SU-DHL-6 (cell line): ENCODE measurements around the gene POLR2E.

Source experiments
- H2AFZ ChIP-seq: fragments of 200-600 bp; sonication (generic); 2 replicates; pipeline ENCODE4 v1.6.1; 2014; ENCODE audit warnings: low read depth, mild to moderate bottlenecking, moderate library complexity, mixed read lengths, antibody characterized with exemption, low read length; ENCODE audit not compliant: severe bottlenecking
- H3F3A ChIP-seq: fragments of 200-600 bp; shearing (Covaris generic); 2 replicates; pipeline ENCODE4 v1.6.0; 2016; ENCODE audit warnings: antibody characterized with exemption, mild to moderate bottlenecking; ENCODE audit not compliant: insufficient read depth
- H3K27ac ChIP-seq: fragments of 200-600 bp; sonication (generic); 2 replicates; pipeline ENCODE4 v1.5.1; 2016; ENCODE audit warnings: low read depth, mild to moderate bottlenecking, low read length, moderate library complexity, mixed read lengths
- H3K27me3 ChIP-seq: fragments of 200-600 bp; sonication (generic), shearing (Covaris generic); 2 replicates; pipeline ENCODE4 v1.6.0; 2014; ENCODE audit warnings: mild to moderate bottlenecking, low read length
- H3K36me3 ChIP-seq: fragments of 200-600 bp; sonication (generic); 2 replicates; pipeline ENCODE4 v1.6.1; 2014; ENCODE audit warnings: mild to moderate bottlenecking, low read length, mixed read lengths
- H3K4me2 ChIP-seq: fragments of 300-600, 200-600 bp; shearing (Covaris generic), sonication (generic); 2 replicates; pipeline ENCODE4 v1.6.0; 2014; ENCODE audit warnings: low read length, low read depth, mild to moderate bottlenecking; ENCODE audit not compliant: poor library complexity, severe bottlenecking
- H3K4me3 ChIP-seq: fragments of 200-600 bp; sonication (generic); 2 replicates; pipeline ENCODE4 v1.5.1; 2014; ENCODE audit warnings: antibody characterized with exemption, low read length, mild to moderate bottlenecking, mixed read lengths; ENCODE audit not compliant: insufficient read depth, poor library complexity, severe bottlenecking
- H3K79me2 ChIP-seq: fragments of 200-600 bp; sonication (generic); 2 replicates; pipeline ENCODE4 v1.6.1; 2014; ENCODE audit warnings: mild to moderate bottlenecking, low read length, moderate library complexity; ENCODE audit not compliant: insufficient read depth
- H3K9ac ChIP-seq: fragments of 200-600 bp; sonication (generic); 2 replicates; pipeline ENCODE4 v1.7.0; 2014; ENCODE audit warnings: mild to moderate bottlenecking, low read length
- H3K9me2 ChIP-seq: fragments of 200-600 bp; sonication (generic); replicated peaks from 2 replicates; pipeline ENCODE4 v1.6.1; 2014; ENCODE audit warnings: low read length; ENCODE audit not compliant: insufficient read depth
- H3K9me3 ChIP-seq: fragments of 200-600 bp; sonication (generic); 2 replicates; pipeline ENCODE4 v1.6.1; 2014; ENCODE audit warnings: low read length, mixed read lengths; ENCODE audit not compliant: insufficient read depth
- H4K20me1 ChIP-seq: fragments of 200-600 bp; sonication (generic); 2 replicates; pipeline ENCODE4 v1.6.1; 2014; ENCODE audit warnings: low read depth, mild to moderate bottlenecking, antibody characterized with exemption, low read length, moderate library complexity, mixed read lengths
- EZH2phosphoT487 ChIP-seq: fragments of 200-600 bp; sonication (generic), shearing (Covaris generic); conservative IDR thresholded peaks from 2 replicates; pipeline ENCODE4 v1.6.1; 2018; ENCODE audit warnings: mild to moderate bottlenecking, antibody characterized with exemption, low read length, moderate library complexity, mixed read lengths
- TF ChIP-seq, protein P1 (sequence below): fragments of 200-600 bp; sonication (generic); IDR thresholded peaks from one replicate; pipeline ENCODE4 v1.5.1; 2017; ENCODE audit warnings: antibody characterized with exemption, mild to moderate bottlenecking, low read length, moderate library complexity; ENCODE audit not compliant: insufficient read depth, poor library complexity, severe bottlenecking

The POLR2E gene

DNA sequence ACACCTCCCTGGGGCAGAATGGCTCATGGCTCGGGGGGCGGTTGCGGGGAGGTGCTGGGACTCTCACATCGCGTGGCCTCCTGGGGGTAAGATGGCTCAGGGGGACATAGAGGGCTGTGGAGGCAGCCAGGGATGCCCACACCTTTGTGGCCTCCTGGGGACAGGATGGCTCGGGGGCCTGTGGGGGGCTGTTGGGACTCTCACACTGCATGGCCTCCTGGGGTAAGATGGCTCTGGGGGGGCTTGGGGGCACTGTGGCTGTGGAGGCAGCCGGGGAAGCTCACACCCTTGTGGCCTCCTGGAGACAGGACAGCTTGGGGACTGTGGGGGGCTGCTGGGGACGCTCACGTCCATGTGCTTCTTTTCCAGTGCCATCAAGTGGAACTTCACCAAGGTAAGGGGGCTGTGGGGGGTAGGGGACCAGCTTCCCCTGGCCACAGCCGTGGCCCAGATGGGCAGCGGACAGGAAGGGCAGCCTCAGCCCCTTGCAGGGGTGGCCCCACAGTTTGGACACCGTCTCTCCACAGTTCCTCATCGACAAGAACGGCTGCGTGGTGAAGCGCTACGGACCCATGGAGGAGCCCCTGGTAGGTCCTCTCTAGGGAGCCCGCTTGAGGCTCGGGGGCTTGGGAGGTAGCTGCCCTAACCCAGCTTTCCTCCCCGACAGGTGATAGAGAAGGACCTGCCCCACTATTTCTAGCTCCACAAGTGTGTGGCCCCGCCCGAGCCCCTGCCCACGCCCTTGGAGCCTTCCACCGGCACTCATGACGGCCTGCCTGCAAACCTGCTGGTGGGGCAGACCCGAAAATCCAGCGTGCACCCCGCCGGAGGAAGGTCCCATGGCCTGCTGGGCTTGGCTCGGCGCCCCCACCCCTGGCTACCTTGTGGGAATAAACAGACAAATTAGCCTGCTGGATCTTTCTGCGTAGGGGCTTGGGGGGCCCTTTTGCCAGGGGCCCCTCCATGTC, 11.0 kb upstream of the POLR2E start:
- H3K4me3 ChIP-seq = no peak overlapping the region
- H3K9ac ChIP-seq = no peak overlapping the region
- H3K79me2 ChIP-seq = no peaks in the 10 kb centered on the region
- H3K27ac ChIP-seq = no peak overlapping the region
- H3F3A ChIP-seq = peaks cover 3% of the 10 kb centered on the region; the same call in 1 of the 2 replicates
- no peak overlapping the region for H2AFZ ChIP-seq
- H3K4me2 ChIP-seq = no peak overlapping the region
- TF ChIP-seq EZH2phosphoT487 = no peak
- TF ChIP-seq, protein P1, sequence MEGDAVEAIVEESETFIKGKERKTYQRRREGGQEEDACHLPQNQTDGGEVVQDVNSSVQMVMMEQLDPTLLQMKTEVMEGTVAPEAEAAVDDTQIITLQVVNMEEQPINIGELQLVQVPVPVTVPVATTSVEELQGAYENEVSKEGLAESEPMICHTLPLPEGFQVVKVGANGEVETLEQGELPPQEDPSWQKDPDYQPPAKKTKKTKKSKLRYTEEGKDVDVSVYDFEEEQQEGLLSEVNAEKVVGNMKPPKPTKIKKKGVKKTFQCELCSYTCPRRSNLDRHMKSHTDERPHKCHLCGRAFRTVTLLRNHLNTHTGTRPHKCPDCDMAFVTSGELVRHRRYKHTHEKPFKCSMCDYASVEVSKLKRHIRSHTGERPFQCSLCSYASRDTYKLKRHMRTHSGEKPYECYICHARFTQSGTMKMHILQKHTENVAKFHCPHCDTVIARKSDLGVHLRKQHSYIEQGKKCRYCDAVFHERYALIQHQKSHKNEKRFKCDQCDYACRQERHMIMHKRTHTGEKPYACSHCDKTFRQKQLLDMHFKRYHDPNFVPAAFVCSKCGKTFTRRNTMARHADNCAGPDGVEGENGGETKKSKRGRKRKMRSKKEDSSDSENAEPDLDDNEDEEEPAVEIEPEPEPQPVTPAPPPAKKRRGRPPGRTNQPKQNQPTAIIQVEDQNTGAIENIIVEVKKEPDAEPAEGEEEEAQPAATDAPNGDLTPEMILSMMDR = no peak
- H3K36me3 ChIP-seq = no peaks in the 10 kb centered on the region
- H3K9me3 ChIP-seq = no peaks in the 10 kb centered on the region
- no peaks in the 10 kb centered on the region for H3K9me2 ChIP-seq
- no peaks in the 10 kb centered on the region for H3K27me3 ChIP-seq
- no peaks in the 10 kb centered on the region for H4K20me1 ChIP-seq

DNA sequence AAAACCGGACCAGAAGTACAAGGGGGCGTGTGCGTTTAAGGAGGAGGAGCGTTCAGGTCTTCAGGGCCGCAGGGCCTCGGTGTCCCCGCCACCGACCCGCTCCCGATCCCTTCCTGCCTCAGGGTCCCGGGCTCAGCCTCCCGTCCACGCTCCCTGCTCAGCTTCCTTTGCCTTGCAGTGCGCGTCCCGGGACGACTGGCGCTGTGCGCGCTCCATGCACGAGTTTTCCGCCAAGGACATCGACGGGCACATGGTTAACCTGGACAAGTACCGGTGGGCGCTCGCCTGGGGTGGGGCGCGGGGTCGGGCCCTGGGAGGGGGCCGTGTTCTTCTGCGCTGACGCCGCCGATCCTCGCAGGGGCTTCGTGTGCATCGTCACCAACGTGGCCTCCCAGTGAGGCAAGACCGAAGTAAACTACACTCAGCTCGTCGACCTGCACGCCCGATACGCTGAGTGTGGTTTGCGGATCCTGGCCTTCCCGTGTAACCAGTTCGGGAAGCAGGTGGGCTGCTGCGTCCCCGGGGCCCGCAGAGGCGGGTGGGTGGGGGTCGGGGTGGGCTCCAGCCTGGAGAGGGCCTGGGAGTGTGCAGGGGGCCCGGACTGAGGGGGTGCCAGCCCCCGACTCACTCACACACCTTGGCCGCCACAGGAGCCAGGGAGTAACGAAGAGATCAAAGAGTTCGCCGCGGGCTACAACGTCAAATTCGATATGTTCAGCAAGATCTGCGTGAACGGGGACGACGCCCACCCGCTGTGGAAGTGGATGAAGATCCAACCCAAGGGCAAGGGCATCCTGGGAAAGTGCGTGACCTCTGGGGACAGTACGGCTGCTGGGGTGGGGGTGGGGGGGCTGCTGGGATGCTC, 10.1 kb upstream of the POLR2E start:
- H3K79me2 ChIP-seq = no peaks in the 10 kb centered on the region
- H3F3A ChIP-seq = peaks cover 3% of the 10 kb centered on the region; the same call in 1 of the 2 replicates
- no peak overlapping the region for H2AFZ ChIP-seq
- H3K27me3 ChIP-seq = no peaks in the 10 kb centered on the region
- no peaks in the 10 kb centered on the region for H3K9me2 ChIP-seq
- TF ChIP-seq, protein P1 = no peak
- TF ChIP-seq EZH2phosphoT487 = no peak
- peak overlapping the region; percentile 69 for H3K27ac ChIP-seq
- no peaks in the 10 kb centered on the region for H3K36me3 ChIP-seq
- H3K9me3 ChIP-seq = no peaks in the 10 kb centered on the region
- H3K4me3 ChIP-seq = peak overlapping the region; percentile 97
- peak overlapping the region; percentile 79 for H3K4me2 ChIP-seq
- H4K20me1 ChIP-seq = no peaks in the 10 kb centered on the region
- peak overlapping the region; percentile 89 for H3K9ac ChIP-seq

GRCh38 chr19:1104311-1105007, 9.3 kb upstream of the POLR2E start:
- peak overlapping the region; percentile 75 for H2AFZ ChIP-seq
- H3K9me3 ChIP-seq = no peaks in the 10 kb centered on the region
- peaks cover 3% of the 10 kb centered on the region; the same call in 1 of the 2 replicates for H3F3A ChIP-seq
- H3K27me3 ChIP-seq = no peaks in the 10 kb centered on the region
- H3K36me3 ChIP-seq = no peaks in the 10 kb centered on the region
- no peaks in the 10 kb centered on the region for H4K20me1 ChIP-seq
- H3K4me3 ChIP-seq = peak overlapping the region; percentile 97
- H3K9ac ChIP-seq = peak overlapping the region; percentile 89
- no peaks in the 10 kb centered on the region for H3K79me2 ChIP-seq
- TF ChIP-seq, protein P1 = no peak
- TF ChIP-seq EZH2phosphoT487 = no peak
- no peaks in the 10 kb centered on the region for H3K9me2 ChIP-seq
- peak overlapping the region; percentile 69 for H3K27ac ChIP-seq
- peak overlapping the region; percentile 79 for H3K4me2 ChIP-seq
